Fibroblast of mammary gland (primary cell): Measurements from ENCODE around the gene ADAMTS5.
A peak's percentile ranks its signal among the peaks of the same experiment; 100 is the strongest.

ENCODE experiments used
- DNase-seq: peaks from one replicate; pipeline ENCODE4 v3.0.0-alpha.2; 2010; ENCODE audit warnings: low read depth
- H3K4me3 ChIP-seq: 2 replicates; pipeline ENCODE4 v1.5.1; 2011; ENCODE audit warnings: low read depth, mild to moderate bottlenecking, low read length, moderate library complexity; ENCODE audit not compliant: control insufficient read depth
- CTCF ChIP-seq: conservative IDR thresholded peaks from 2 replicates; pipeline ENCODE4 v1.5.1; 2011; ENCODE audit warnings: low read depth, low read length, inconsistent platforms; ENCODE audit not compliant: control insufficient read depth, insufficient read depth

ADAMTS5 gene

GRCh38 chr21:26925122-26925521 is 41.8 kb downstream of the ADAMTS5 start:
- TF ChIP-seq CTCF: no peak
- H3K4me3 ChIP-seq: no peak overlapping the region
- DNase-seq: no peak

- no peak for DNase-seq
- H3K4me3 ChIP-seq: no peak overlapping the region
- no peak for TF ChIP-seq CTCF
These were observed 42.9 kb downstream of the ADAMTS5 start for GRCh38 chr21:26923986-26924385.

GRCh38 chr21:26920055-26920454 is 46.8 kb downstream of the ADAMTS5 start:
- H3K4me3 ChIP-seq: no peak overlapping the region
- TF ChIP-seq CTCF: no peak

GRCh38 chr21:26918323-26919079 is 48.4 kb downstream of the ADAMTS5 start:
- TF ChIP-seq CTCF: no peak
- peak; percentile 64 for DNase-seq

More at GRCh38 chr21:26920055-26920454, 46.8 kb downstream of the ADAMTS5 start:
- peak; percentile 55 for DNase-seq

GRCh38 chr21:26916799-26917198 is 50.1 kb downstream of the ADAMTS5 start:
- DNase-seq: no peak
- no peak overlapping the region for H3K4me3 ChIP-seq
- TF ChIP-seq CTCF: no peak

More at GRCh38 chr21:26918323-26919079, 48.4 kb downstream of the ADAMTS5 start:
- H3K4me3 ChIP-seq: no peak overlapping the region

- no peak for TF ChIP-seq CTCF
- no peak overlapping the region for H3K4me3 ChIP-seq
- no peak for DNase-seq
These were observed 52.3 kb downstream of the ADAMTS5 start for GRCh38 chr21:26914557-26914956.
